T-helper 17 cell (primary cell): ENCODE results near the gene HOXA3. TPM values are rescaled to one million over a fixed set of nuclear protein-coding genes. Genes with fewer than 3 reads are reported as not detected.
A peak's percentile ranks its signal among the peaks of the same experiment; 100 is the strongest.

Experiments used
- ATAC-seq: fragments of 150-1000 bp; cut with Tn5 transposase; 2 replicates; pipeline ENCODE4 v1.10.0; 2021; ENCODE audit warnings: mild to moderate bottlenecking, moderate library complexity
- DNase-seq, 3 donors: peaks; one replicate each; pipeline versions ENCODE4 v3.0.0 to v3.0.0-alpha.2; 2020 to 2021
- H3K9me3 ChIP-seq: one replicate; pipeline ENCODE4 v1.7.0; 2013; ENCODE audit warnings: low read length, mild to moderate bottlenecking; ENCODE audit not compliant: control insufficient read depth, poor library complexity, severe bottlenecking
- H3K27ac Mint-ChIP-seq: one replicate; pipeline ENCODE4 v1.8.0; 2022; ENCODE audit warnings: mild to moderate bottlenecking, moderate library complexity, mixed read lengths
- H3K27me3 Mint-ChIP-seq: one replicate; pipeline ENCODE4 v1.8.0; 2022; ENCODE audit warnings: mixed read lengths
- H3K36me3 Mint-ChIP-seq: one replicate; pipeline ENCODE4 v1.8.0; 2022; ENCODE audit warnings: low read depth, mixed read lengths
- H3K4me1 Mint-ChIP-seq: one replicate; pipeline ENCODE4 v1.8.0; 2022; ENCODE audit warnings: mild to moderate bottlenecking, mixed read lengths
- H3K4me3 Mint-ChIP-seq: one replicate; pipeline ENCODE4 v1.8.0; 2022; ENCODE audit warnings: mild to moderate bottlenecking, moderate library complexity, mixed read lengths
- total RNA-seq, 4 donors: library from RNA in 2 of 4; stranded (reverse) in 2 of 4; gene quantifications; one replicate each; pipeline ENCODE4 v1.2.3 and lab custom pipeline; 2022 to 2026

The HOXA3 gene
- total RNA-seq, 2 donors from 2014 or later: not detected

DNA sequence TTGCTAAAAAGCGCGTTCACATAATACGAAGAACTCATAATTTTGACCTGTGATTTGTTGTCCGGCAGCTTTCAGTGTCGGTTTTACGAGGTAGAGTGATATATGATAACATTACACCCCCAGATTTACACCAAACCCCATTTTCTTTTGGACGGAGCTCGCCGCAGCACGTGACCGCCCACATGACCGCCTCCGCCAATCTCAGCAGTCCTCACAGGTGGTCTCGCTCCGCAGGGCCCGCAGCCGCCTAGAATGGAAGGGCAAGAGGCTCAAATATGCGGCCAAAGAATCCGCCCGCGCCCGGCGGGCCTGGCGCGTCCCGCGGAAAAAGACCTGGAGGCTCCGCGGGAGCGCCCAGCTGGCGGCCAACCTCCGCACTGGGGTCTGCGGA is 4.1 kb upstream of the HOXA3 start, which contains the start of gene HOXA7:
TSS of gene HOXA7 (minus strand) at position 168 of the 391 bp plus-strand sequence. CDS start at position 38, 130 bp downstream.
- DNase-seq (no peak), ATAC-seq (no peak)
- H3K36me3 Mint-ChIP-seq: peaks cover 16% of the 10 kb centered on the region
- H3K4me1 Mint-ChIP-seq: peaks cover 43% of the 10 kb centered on the region
- peak within 1 kb of the TSS; percentile 78 for H3K4me3 Mint-ChIP-seq
- peaks cover 86% of the 10 kb centered on the region for H3K27me3 Mint-ChIP-seq
- H3K27ac Mint-ChIP-seq: peak within 1 kb of the TSS; percentile 78
- H3K9me3 ChIP-seq: no peaks in the 10 kb centered on the region

DNA sequence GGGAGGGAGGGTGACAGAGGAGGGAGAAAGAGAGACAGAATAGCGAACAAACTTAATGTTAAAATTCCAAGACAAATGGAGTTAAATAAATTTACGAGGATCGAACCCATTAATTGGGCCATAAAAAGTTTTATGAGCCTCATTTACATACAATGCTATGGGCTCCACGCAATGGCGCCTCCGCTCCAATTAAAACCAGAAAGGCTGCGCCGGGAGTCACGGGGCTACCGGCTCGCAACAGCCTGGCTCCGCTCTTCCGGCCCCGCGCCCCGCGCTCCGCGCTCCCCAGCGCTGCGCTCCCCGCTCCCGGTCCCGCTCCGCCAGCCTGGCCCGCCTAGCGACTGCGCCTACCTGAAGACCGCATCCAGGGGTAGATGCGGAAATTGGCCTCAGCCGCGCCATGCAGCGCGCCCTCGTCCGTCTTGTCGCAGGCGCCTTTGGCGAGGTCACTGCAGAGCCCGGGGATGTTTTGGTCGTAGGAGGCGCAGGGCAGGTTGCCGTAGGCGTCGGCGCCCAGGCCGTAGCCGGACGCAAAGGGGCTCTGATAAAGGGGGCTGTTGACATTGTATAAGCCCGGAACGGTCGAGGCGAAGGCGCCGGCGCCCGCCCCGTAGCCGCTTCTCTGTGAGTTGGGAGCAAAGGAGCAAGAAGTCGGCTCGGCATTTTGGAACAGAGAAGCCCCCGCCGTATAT is 3.6 kb upstream of the HOXA3 start:
- Mint-ChIP-seq H3K4me1 (peaks cover 46% of the 10 kb centered on the region), H3K27me3 (peaks cover 87% of the 10 kb centered on the region), H3K27ac (peak overlapping the region; percentile 78), H3K4me3 (peak overlapping the region; percentile 78), H3K36me3 (peaks cover 16% of the 10 kb centered on the region)
- ATAC-seq (no peak), DNase-seq (no peak)
- H3K9me3 ChIP-seq: no peaks in the 10 kb centered on the region

DNA sequence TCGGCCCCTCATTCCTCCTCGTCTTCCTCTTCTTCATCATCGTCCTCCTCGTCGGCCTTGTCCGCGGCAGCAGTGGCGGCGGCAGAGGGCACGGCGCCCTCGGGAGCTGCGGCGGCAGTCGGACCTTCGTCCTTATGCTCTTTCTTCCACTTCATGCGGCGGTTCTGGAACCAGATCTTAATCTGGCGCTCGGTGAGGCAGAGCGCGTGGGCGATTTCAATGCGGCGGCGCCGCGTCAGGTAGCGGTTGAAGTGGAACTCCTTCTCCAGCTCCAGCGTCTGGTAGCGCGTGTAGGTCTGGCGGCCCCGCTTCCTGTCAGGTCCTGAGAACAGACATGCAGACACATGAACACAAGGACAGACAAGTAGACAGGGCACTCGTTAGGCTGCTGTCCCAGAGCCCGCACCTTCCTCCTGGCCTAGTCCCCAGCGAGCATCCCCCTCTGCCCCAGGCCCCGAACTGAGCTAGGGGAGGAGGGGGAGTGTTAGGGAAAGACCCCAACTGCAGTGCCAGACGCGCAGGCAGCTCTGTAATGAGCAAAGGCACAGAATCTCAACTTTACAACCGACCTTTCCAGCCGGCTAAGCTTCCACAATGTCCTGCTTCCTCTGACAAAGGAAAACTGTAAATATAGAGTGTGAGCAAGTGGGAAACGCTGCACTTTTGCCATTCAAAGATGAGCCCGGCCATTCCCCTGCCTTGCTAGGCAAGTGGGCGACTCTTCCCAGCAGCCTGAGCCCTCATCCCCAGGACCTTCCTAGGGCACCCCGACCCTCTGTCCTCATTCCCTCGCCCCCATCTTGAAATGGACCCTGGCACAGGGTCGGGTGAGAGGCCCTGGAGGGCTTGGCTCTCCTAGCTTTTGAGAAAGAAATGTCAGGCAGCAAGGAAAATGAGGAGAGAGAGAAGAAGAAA is 2.8 kb upstream of the HOXA3 start:
- Mint-ChIP-seq H3K36me3 (peaks cover 18% of the 10 kb centered on the region), H3K27me3 (peaks cover 92% of the 10 kb centered on the region), H3K4me1 (peaks cover 52% of the 10 kb centered on the region), H3K4me3 (peak overlapping the region; percentile 78), H3K27ac (peak overlapping the region; percentile 91)
- H3K9me3 ChIP-seq: no peaks in the 10 kb centered on the region
- DNase-seq (no peak), ATAC-seq (no peak)

DNA sequence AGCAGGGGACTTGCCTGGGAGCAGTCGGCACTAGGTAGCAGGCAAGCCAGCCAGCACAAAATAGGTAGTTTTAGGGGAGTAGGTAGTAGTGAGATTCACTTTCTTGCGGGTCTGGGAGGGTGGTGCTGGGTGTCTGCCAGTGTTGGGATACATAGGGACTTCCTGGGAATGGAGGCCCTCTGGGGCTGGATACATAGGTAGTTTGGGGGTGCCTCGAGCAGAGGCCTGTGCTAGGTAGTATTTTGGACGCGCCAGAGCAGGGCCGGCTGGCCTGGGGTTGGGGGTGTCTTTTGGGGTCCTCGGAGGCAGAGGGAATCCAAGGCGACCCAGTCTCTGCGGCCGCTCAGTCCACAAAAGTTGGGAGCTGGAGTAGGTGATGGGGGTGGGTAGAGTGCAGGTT is 2.0 kb upstream of the HOXA3 start:
- H3K27me3 Mint-ChIP-seq: peaks cover 92% of the 10 kb centered on the region
- peak overlapping the region; percentile 66 for H3K4me3 Mint-ChIP-seq
- no peaks in the 10 kb centered on the region for H3K9me3 ChIP-seq
- H3K36me3 Mint-ChIP-seq: peaks cover 15% of the 10 kb centered on the region
- H3K4me1 Mint-ChIP-seq: peaks cover 49% of the 10 kb centered on the region
- DNase-seq (no peak), ATAC-seq (no peak)
- peak overlapping the region; percentile 91 for H3K27ac Mint-ChIP-seq

DNA sequence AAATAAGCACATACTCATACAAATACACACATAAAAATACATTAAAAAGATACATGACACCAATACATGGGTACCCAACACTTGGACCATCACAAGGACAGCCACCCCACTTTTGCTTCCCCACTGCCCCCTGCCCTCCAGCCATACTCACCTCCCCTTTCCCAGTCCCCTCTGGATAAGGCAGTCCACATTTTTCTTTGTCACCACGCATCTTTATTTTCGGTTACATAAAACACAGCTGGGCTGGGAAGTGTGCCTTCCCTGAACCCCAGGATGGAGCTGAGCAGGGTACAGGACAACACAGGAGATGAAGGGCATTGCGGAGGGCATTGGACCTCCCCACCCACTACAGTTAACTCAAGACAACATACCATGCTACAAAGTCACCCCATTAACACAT is 1.1 kb upstream of the HOXA3 start:
- Mint-ChIP-seq H3K36me3 (peaks cover 15% of the 10 kb centered on the region), H3K4me3 (peak overlapping the region; percentile 54), H3K27ac (peak overlapping the region; percentile 91), H3K27me3 (peaks cover 92% of the 10 kb centered on the region), H3K4me1 (peaks cover 47% of the 10 kb centered on the region)
- DNase-seq (no peak), ATAC-seq (no peak)
- no peaks in the 10 kb centered on the region for H3K9me3 ChIP-seq

DNA sequence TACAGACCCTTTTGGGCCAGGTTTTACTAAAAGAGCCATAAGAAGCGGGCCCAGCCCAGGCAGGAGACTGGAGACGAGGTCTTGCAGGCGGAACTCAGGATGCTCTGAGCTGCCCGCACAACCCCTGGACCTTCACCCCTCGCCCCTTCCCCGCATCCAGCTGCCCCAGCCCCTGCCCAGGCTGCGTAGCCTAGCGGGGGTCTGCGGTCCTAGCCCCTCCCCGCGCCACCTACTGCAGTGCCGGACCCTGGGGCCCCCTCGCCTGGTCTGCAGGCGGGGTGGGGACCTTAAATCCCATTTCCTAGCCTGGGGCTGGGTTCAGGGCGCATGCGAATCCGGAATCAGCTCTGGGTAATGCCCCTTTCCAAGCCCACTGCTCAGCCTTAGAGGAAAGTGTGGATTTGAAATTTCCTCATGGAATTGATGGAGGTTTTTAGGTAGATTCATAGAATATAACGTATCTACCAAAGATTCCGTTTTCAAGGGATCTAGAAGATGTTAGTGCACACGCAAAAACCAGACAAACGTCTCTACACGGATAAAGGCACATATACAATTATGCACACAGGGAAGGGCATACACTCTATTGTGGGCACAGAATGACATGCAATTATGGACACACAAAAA is 546 bp upstream of the HOXA3 start:
- DNase-seq: no peak
- Mint-ChIP-seq H3K27me3 (peaks cover 92% of the 10 kb centered on the region), H3K36me3 (peaks cover 14% of the 10 kb centered on the region), H3K27ac (peak overlapping the region; percentile 91), H3K4me3 (no peak overlapping the region), H3K4me1 (peaks cover 47% of the 10 kb centered on the region)
- H3K9me3 ChIP-seq: no peaks in the 10 kb centered on the region
- ATAC-seq: no peak

DNA sequence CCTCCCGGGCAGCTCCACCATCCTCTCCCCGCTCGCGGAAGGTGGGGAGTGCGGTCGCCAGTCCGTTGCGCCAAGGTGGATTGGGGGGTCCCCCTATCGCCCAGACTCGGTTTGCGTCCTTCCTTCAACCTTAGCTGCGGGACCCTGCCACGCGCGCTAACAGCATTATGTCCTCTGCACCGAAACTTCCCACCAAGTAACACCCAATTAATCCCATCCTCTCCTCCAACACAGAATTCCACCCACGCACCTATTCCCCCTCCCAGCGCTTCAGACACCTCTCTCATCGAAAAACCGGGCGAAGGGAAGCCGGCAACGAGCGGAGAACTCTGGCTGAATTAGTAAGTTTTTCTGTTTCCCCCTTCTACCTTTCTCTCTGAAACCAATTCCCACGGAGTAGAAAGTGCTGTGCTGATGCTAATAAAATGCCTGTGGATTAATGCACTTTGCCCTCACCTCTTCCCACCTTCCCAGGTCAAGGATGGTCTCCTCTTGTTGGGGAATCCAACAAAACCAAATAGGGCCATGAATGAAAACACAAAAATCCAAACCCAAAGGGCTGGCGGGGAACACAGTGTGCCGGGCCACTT is 947 bp downstream of the HOXA3 start:
- peak overlapping the region; percentile 85 for H3K4me3 Mint-ChIP-seq
- H3K27me3 Mint-ChIP-seq: peaks cover 93% of the 10 kb centered on the region
- H3K27ac Mint-ChIP-seq: peak overlapping the region; percentile 85
- ATAC-seq: no peak
- H3K4me1 Mint-ChIP-seq: peaks cover 43% of the 10 kb centered on the region
- H3K9me3 ChIP-seq: no peaks in the 10 kb centered on the region
- H3K36me3 Mint-ChIP-seq: peaks cover 13% of the 10 kb centered on the region
- no peak for DNase-seq

DNA sequence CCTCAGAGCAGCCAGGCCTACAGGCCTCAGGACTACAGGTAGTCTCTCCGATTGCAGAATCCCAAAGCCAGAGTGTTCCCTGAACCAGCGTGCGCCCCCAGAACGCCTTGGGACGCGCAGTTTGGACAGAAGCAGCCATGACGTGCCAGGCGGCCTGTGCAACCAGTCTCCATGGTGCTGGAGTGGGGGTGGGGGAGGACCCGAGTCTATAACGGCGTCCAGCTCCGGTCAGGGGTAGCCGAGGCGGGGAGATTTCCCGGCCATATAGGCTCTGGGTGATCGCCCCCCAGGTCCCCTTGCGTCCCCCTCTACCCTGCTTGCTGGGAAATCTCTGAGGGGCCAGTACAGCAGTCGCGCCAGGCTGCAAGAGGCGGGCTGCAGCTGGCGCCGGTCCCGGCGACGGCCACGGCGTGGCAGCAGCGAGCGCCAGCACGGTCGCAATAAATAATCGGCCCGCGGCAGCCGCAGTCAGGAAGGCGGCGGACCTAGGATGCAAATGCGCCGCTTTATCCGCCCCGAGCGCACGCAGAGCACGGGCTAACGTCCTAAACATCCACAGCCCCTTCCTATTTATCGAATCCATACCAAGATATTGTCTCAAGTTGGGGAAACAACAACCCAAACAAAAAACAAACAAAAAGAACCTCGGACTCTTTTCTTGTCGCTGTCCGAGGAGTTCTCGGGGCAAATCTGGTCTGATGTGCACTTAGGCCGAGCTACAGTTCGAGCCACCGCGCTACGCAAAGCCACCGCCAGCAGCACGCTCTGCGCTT is 1.6 kb downstream of the HOXA3 start:
- Mint-ChIP-seq H3K4me3 (peak overlapping the region; percentile 85), H3K27ac (peak overlapping the region; percentile 85), H3K36me3 (peaks cover 14% of the 10 kb centered on the region), H3K4me1 (peaks cover 43% of the 10 kb centered on the region), H3K27me3 (peaks cover 94% of the 10 kb centered on the region)
- DNase-seq (peak; percentile 48 to 61 (median 56)), ATAC-seq (peak; percentile 88)
- H3K9me3 ChIP-seq: no peaks in the 10 kb centered on the region

DNA sequence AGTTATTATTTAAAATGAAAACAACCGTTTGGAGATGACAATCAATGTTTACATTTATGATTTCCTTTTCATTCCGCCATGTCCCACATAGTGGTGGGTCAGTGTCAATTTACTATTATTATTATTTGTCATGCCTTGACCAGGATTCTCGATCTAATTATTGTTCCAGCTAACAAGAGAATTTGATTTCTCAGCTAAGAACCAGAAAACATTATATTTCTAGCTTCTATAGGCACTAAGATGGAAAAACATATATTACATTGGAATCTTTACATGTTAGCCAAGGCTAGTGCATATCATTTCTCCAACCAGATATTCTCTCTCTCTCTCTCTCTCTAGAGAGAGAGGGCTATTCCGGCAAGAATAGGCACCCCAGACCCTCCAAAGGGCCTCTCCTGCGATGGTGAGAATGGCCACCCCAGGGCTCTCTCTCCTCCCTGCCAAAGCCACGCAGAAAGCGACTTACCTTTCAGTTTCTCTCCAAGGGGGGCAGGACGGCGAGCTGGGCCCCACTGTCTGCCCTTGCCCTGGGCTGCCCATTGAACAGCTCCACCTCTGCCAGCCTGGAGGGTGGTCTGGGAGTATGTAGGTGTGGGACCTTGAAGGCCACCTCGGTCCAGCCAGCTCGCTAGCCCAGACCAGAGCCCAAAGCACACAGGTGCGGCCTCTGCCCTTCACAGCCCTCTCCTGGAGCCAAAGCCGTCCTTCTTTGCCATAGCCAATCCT is 2.4 kb downstream of the HOXA3 start:
- Mint-ChIP-seq H3K4me1 (peaks cover 40% of the 10 kb centered on the region), H3K4me3 (no peak overlapping the region), H3K36me3 (peaks cover 14% of the 10 kb centered on the region), H3K27ac (no peak overlapping the region), H3K27me3 (peaks cover 94% of the 10 kb centered on the region)
- ATAC-seq (no peak), DNase-seq (no peak)
- H3K9me3 ChIP-seq: no peaks in the 10 kb centered on the region

DNA sequence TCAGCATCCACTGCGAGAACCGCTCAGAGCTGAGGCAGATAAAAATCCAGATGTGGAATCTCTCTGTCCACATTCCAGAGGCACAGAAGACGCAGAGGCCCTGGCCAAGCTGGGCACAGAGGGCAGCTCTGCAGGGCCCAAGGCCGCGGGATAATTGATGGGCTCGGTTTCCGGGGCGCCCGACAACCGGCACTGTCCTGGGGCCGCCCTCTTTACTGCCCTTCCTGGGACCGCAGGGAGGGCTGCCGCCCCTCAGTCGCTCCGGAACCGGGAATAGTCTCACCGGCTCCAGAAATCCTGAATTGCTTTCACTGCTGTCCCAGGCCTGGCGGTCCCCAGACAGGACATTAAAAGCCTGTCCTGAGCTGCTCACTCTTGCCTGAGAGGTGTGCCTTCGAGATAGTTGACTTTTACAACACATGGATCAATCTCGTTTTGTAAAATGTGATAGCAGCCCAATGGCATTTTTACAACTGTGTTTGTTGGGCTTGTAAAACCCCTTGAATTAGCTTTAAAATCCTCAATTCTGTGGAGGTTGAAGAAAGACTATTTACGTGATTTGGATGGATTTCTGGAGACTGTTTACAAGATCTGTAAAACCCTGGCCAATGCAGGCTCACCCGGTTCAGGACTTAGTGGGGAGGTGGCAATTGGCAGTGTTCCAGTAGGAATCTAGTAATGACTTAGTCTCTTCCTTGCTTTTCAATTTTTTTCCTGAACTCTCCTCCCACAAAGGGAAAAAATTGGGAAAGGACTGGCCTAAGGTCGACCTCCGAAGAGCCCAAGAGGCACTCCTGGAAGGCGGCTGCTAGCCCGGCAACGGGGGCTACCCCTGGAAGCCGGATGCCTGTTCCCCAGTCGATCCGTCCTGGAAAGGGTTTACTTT is 3.4 kb downstream of the HOXA3 start:
- Mint-ChIP-seq H3K36me3 (peaks cover 11% of the 10 kb centered on the region), H3K4me3 (no peak overlapping the region), H3K27me3 (peaks cover 86% of the 10 kb centered on the region), H3K4me1 (peaks cover 32% of the 10 kb centered on the region), H3K27ac (no peak overlapping the region)
- ATAC-seq: no peak
- DNase-seq: no peak
- H3K9me3 ChIP-seq: no peaks in the 10 kb centered on the region

DNA sequence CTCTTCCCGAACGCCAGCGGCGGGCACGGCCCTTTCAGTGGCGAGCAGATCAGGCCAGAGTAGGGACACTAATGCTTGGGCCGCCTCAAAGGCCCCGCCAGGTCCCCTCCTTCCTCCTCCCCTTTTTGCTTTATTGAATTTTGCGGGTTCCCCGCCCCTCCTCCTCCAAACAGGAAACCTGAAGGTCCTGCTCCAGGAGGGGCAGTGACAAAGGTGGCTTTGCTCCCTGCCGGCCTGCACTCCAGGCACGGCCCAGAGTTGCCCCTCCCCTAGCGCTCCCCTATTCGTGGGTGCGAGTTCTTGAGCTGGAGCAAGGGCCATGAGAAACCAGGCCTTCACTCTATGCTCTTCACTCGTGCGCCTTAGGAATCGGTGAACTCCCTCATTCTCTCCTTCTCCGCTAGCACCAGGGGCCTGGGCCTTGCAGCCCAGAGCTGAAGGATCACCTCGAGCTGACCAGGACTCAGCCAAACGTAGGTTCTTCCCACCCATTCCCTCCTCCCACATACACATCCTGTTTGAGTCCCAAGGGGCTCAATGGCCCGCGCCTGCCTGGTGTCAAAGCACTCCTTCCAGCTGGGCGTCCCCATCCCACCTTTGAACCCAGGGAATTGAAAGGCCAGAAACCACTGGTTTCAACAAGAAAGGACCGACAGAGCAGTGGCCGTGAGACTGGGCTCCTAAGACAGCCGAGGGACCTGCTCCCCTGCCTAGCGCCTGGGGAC is 4.2 kb downstream of the HOXA3 start:
- DNase-seq (no peak), ATAC-seq (no peak)
- Mint-ChIP-seq H3K36me3 (peaks cover 8% of the 10 kb centered on the region), H3K4me1 (peaks cover 29% of the 10 kb centered on the region), H3K27me3 (peaks cover 80% of the 10 kb centered on the region), H3K4me3 (peak overlapping the region; percentile 39), H3K27ac (peak overlapping the region; percentile 59)
- no peaks in the 10 kb centered on the region for H3K9me3 ChIP-seq
